CD4-positive, alpha-beta T cell treated with Interleukin-21 for 1 hour (primary cell): ENCODE measurements around the gene CACNA2D3.

Source experiments
- DNase-seq: peaks from one replicate; pipeline ENCODE4 v3.0.0-alpha.2; 2020

Gene CACNA2D3

DNA sequence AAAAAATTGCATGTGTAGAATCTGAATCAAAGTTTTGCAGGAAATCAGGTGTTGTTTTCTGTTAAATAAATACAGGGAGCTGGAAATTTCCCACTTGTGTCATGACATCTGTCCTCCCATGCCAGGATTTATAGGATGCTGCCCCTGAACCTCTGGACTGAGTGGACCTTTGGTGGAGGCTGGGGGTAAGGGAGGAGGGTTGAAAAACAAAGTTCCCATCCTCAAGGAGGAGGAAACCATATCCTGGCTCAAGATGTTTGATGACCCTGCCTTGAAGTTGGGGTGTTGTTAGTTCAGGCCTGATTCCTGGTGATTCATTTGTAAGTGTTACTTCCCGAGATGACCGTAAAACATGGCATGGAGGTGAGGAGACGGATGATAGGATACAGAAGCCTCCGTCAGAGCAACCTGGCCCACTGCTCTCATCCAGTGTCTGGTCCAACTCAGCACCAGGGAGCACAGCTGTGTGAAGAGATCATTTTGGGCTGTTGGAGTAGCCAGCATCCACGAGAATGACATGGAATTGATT lies 223.6 kb downstream of the CACNA2D3 start:
- DNase-seq: no peak

- no peak for DNase-seq
Measured at GRCh38 chr3:54347060-54347459, 224.7 kb downstream of the CACNA2D3 start.

- no peak for DNase-seq
Measured at GRCh38 chr3:54347933-54348332, 225.6 kb downstream of the CACNA2D3 start.

DNA sequence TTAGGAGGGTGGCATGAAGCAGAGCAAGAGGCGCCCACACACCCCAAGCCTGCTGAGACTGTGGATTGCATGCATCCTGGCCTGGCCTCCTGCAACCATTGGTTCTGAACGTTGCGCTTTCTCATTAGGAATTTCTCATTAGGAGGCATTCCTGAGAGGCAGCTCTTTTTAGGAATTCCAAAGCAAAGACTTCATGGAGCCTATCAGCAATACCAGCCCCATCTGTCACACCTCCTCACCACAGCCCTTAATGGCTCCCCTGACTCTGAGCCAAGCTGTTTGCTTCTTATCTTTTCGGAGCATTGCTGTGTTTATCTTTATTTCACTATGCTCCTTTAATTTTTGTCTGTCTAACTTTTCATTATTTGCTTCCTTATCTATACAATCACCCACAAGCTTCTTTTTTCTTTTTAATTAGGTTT lies 226.9 kb downstream of the CACNA2D3 start:
- no peak for DNase-seq

DNA sequence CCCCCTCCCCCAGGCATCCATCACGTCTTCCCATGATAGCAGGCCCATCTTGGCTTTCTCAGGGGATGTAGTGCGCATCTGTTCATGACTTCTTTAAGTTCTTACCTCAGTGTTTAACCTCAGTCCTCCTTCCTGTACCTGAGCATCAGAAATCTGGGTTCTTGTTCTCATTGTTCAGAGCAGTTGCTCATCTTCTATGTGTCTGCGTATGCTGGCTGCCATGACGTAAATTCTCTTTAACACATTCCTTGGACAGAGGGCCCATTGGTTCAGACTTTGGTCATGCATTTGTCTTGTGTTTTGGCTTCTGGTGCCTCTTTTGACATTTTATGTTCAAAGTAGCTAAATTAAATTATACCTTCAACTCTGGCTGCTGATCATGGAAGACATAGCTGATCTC lies 227.3 kb downstream of the CACNA2D3 start:
- DNase-seq: no peak

GRCh38 chr3:54353546-54353945 lies 231.2 kb downstream of the CACNA2D3 start:
- no peak for DNase-seq

- DNase-seq: no peak
Measured at GRCh38 chr3:54353946-54354345, 231.6 kb downstream of the CACNA2D3 start.

GRCh38 chr3:54355800-54356199 lies 233.4 kb downstream of the CACNA2D3 start:
- no peak for DNase-seq

GRCh38 chr3:54356261-54357045 lies 234.1 kb downstream of the CACNA2D3 start:
- DNase-seq: no peak

- DNase-seq: no peak
Measured at GRCh38 chr3:54357301-54357700, 234.9 kb downstream of the CACNA2D3 start.

DNA sequence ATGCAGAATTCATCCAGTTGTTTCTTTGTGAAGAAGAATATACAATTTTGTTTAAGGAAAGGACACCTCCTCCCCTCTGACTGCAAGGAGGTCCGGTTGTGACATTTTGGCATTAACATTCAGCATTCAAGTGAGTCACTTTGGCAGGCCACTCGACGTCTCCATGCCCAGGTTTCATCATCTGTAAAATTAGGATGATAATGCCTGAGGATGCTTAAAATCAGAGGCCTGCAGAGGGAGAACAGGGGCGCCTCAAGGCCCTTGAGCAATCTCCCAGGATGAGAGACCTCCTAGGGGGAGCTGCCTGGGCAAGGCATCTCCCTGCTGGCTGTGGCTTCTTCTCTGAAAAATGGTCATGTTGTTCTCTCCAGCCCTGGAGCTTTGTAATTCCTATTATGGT lies 236.0 kb downstream of the CACNA2D3 start:
- DNase-seq: no peak

DNA sequence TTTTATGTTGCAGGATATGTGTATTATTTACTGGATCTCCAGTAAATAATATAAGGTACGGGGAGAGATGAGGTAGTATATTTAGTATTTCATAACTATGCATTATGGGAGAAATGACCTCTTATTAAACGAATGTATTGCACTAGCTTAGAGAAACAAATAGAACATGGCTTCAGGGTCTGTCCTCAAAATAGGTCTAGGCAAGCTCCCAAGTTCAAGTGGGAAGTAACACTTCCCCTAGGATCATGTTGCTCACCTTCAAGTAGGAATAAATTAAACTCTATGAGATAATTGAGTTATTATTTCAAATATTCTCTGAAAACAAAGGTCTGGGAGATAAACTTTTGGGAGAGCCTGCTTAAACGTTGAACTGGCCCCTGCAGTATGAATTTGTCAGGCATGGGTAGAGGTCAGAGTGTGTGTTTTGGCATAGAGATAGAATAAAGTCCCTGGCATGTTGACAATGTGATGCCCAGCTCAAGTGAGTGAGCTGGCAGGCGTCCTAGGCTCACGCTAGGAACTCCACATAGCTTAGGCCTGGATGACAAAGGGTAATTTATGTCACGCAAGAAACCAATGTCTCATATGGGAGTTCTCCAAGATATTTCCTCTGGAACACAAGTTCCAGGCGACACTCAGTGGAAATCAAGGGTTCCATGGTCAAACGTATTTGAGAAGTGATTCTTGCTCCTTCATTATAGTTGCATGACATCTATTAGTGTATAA lies 236.8 kb downstream of the CACNA2D3 start:
- DNase-seq: no peak

DNA sequence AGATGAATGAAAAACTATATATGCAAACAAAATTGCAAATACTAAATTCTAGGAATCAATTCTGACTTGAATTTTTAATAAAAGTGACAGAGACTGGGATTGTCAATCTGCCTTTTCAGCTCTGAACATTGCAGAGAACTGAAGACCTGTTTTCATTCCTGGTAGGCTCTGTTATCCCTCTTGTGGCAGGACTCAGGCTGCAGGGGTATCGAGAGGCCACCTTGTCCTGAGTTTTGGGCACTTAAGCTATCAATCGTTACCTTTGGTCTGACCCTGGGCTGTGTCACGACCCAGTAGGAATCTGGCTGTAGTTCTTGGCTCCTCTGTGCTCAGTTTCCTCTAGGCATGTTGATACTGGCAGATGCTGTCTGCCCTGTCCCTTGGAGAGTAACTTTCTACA lies 238.0 kb downstream of the CACNA2D3 start:
- DNase-seq: no peak

GRCh38 chr3:54361746-54362283 lies 239.5 kb downstream of the CACNA2D3 start:
- no peak for DNase-seq

DNA sequence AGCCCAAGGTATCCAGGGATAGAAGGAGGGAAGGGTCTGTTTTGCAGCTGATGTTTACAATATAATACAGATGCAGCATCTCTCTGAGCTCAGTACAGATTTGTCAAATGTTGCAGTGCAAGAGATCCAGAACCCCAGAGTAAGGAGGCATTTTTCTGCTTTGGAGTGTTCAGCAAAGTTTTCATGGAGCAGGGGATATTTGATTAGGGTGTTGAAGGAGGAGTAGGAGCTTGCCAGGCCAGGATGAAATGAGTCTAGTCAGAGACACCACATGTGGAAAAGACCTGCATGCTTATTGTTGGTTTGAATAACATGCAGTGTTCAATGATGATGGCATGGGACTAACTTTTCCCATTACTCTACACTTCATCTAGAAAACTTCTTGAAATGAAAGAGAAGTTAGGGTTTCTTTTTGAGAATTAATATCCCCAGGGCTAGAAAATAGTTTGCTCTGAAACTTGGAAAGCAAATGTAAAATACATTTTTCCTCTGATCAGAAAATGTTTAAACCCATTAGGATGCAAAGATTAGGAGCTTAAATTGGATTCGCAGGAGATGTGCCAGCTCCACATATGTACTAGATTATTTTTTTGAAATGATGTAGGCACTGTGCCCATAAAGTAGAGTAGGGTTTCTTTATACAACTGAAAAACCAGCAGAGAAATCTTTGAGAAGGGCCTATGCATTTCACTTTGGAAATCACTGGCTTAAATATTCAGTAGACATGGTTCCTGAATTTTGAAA lies 243.8 kb downstream of the CACNA2D3 start:
- no peak for DNase-seq

GRCh38 chr3:54366839-54367238 lies 244.5 kb downstream of the CACNA2D3 start:
- no peak for DNase-seq

DNA sequence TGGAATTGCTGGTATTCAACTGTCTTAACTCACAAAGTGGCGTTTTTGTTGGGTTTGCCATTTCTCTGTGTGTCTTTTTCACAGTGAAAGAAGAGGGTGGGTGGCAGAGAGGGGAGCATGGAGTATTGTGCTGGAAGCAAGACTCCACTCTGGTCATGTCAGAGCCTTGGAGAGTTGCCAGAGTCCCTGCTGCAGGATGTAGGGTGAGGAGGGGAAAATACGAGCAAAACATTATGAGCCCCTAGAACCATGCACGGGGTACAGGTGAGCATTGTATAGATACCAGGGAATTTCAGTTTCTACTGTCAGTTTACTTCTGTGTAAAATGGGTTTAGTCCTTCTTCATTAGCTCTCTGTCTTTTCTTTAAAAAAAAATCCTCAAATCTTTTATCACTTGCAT lies 249.9 kb downstream of the CACNA2D3 start:
- DNase-seq: no peak

DNA sequence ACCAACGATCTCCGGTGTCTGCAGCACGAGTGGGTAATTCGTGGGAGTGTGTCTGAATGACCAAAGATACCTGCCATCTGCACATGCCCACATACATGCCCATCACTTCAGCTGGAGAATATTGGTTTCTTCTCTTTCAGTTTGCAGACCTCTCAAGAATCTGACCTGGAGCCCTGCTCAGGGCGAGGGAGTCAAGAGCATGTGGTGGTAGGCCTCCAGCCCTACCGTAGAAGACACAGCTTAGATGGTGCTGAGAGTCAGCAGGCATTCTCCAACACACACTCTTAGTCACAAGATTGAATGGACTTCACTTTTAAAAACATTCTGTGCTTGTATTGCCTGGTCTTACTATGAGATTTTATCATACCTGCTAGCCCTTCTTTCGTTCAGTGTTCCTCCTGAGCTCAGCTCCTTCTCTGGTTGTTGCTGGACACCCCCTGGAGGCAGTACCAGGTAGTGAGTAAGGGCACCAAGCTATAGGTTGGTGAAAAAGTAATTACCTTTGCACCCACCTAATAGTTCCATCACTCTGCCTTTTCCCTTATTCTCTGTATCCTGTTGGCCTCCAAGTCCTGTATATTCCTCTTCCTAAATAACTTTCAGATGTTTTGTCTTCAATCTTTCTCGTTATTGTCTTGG lies 252.0 kb downstream of the CACNA2D3 start:
- no peak for DNase-seq

DNA sequence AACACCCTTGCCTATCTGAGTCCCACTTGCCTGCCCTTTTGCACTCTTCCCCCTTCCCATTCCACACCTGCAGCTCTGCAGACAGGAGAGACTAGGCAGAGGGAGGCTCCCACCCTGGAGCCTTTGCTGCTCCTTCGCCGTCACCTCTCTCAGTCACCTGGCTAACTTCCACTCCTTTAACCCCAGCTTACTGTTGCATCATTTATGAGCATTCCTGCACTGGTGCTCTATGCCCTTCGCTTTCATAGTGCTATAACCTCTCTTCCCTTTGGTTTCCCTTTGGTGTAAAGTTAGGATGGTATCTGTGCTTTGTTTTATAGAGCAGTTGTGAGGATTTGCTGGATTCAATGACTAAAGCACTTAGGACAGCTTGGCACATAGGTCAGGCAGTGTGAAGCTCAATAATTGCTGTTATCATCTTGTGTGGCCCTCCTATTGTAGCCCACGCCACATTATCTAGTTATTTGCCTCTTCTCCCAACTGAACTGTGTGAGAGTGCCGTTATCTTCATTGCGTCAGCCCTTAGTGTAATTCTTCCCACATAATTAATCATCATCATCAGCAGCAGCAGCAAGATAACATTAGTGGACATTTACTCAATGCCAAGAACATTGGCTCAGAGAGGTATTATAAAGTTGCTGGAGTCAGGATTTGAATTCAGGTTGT lies 253.9 kb downstream of the CACNA2D3 start:
- DNase-seq: no peak

DNA sequence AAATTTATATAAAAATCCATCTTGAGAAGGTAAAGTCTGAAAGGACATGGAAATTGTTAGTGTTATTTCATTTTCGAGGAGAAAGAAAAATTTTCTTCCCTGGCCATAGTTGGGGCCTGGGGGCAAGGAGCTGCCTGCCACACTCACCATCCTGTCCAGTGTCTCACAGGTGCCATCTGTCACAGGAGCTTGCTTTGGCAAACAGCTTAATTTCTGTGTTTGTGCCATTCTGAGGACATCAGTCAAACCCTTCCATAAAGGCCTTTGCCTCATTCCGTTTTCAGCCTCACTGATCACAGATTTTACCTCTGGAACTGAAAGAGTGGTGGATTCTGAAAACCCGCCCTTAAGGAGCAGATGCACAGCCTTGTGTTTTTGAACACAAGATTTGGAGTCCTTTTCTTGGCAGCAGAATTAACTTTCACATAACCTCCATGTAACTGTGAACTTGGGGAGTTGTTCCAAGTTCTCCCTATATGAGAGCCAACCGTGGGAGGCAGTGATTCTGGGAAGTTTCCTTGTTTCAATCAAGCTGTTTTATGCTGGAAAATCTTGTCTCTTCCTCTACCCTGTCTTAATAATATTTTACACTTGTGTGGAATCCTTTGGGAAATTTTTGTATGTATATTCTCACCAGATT lies 254.7 kb downstream of the CACNA2D3 start:
- DNase-seq: no peak

DNA sequence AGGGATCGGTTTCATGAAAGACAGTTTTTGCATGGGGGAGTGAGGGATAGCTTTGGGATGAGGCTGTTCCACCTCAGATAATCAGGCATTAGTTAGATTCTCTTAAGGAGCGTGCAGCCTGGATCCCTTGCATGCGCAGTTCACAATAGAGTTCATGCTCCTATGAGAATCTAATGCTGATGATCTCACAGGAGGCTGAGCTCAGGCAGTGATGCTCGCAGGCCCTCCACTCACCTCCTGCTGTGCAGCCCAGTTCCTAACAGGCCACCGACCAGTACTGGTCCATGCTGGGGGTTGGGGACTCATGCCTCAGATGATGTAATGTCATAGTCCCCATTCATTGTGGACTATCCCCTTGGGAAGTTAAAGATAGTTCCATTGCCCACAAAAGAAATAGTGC lies 255.8 kb downstream of the CACNA2D3 start:
- DNase-seq: no peak

DNA sequence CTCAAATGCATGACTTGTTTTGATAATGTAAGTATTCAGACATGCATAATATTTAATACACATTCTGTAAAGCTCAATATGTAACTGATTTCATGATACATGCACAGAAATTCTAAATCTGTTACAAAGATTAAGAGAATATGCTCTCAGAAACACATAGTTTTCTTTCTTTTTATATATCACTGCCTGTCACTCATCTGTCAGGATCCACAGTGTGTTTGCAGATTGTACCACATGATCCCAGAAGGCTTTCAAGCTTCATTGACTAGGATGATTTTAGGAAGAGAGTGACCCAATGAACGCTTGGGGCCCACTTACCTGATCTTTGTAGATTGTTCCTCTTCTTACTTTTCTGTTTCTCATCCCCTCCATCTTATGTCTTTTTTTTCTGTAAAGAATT lies 261.9 kb downstream of the CACNA2D3 start:
- DNase-seq: no peak
